ENCODE results near the gene PICK1. TPM values are rescaled to one million over a fixed set of nuclear protein-coding genes. Genes with fewer than 3 reads are reported as not detected.

Gene PICK1
- total RNA-seq, 1 donor from 2014 or later, result 53.9 TPM

DNA sequence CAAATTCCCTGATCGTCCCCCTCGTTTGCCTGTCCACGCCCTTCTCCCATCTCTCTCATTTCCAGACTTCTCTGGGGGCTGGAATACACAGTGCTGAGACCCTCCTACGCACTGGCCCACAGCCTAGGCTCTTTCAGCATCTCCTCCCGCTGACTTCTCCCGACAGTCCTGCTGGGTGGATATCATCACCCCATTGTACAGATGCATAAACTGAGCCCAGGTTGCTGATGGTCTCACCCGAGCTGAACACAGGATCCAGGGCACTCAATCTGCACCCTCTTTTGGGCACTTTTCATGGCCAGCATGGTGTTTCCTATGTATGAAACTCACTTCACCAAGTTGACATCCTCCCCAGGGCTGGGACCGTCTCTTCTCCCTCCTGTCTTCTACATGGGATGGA, 31.7 kb upstream of the PICK1 start:
- TF ChIP-seq, protein P1, sequence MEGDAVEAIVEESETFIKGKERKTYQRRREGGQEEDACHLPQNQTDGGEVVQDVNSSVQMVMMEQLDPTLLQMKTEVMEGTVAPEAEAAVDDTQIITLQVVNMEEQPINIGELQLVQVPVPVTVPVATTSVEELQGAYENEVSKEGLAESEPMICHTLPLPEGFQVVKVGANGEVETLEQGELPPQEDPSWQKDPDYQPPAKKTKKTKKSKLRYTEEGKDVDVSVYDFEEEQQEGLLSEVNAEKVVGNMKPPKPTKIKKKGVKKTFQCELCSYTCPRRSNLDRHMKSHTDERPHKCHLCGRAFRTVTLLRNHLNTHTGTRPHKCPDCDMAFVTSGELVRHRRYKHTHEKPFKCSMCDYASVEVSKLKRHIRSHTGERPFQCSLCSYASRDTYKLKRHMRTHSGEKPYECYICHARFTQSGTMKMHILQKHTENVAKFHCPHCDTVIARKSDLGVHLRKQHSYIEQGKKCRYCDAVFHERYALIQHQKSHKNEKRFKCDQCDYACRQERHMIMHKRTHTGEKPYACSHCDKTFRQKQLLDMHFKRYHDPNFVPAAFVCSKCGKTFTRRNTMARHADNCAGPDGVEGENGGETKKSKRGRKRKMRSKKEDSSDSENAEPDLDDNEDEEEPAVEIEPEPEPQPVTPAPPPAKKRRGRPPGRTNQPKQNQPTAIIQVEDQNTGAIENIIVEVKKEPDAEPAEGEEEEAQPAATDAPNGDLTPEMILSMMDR (IDR thresholded peaks at IDR 0.05; ENCODE audit: insufficient read depth, low read length, poor library complexity, severe bottlenecking), result no peak
- no peak overlapping the region for H3K4me3 ChIP-seq (ENCODE audit: low read depth, low read length)
- peaks cover 18% of the 10 kb centered on the region for H3K27me3 ChIP-seq (ENCODE audit: control insufficient read depth, insufficient read depth, low read length)
- no peak for DNase-seq (ENCODE audit: low read depth)
- no peaks in the 10 kb centered on the region for H3K36me3 ChIP-seq (ENCODE audit: control insufficient read depth, insufficient read depth, low read length)

DNA sequence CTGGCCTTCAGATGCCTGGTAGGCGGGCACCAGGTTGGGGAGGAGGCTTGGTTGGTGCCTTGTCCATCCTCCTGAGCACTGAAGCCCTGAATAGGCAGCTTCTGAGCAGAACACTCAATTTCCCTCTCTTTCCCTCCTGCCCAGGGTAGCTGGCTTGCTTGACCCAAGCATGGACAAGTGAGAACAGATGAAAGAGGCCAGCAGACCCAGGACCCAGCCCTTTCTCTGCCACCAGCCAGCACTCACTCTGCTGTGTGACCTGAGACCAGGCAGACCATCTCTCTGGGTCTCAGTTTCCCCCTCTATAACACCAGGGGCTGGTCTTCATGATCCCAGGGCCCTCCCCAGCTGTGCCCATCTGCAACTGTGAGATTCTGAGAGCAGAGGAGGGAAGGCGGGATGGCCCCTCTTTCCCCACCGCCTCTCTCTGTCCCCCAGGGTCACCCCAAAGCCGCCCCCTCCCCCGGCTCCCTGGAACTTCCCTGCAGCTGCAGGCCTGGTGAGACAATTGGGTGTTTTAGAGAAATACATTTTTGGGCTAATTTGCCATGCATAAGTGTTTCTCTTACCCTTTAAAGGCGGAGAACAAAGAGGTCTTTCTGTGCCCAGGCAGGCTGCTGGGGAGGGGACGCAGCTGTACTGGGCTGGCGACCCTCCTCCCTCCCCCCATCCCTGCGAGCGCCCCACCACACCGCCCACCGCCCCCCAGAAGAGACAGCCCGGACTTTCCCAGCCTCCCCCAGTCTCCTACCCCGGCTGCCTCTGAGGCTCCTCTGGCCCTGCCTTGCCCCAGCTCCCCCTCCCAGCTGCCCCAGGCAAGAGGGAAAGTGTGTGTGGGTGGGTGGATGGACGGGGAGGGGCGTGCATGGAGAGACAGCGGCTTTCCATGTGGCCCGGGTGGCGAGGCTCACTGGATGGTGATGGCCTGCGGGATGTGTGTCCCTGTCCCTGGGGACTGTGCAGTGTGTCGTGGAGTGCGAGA, 30.8 kb upstream of the PICK1 start:
- DNase-seq (ENCODE audit: low read depth), result no peak
- Histone ChIP-seq H3K27me3 (ENCODE audit: control insufficient read depth, insufficient read depth, low read length) (peaks cover 18% of the 10 kb centered on the region), H3K4me3 (ENCODE audit: low read depth, low read length) (no peak overlapping the region), H3K36me3 (ENCODE audit: control insufficient read depth, insufficient read depth, low read length) (no peaks in the 10 kb centered on the region)
- TF ChIP-seq, protein P1 (IDR thresholded peaks at IDR 0.05; ENCODE audit: insufficient read depth, low read length, poor library complexity, severe bottlenecking), result no peak

DNA sequence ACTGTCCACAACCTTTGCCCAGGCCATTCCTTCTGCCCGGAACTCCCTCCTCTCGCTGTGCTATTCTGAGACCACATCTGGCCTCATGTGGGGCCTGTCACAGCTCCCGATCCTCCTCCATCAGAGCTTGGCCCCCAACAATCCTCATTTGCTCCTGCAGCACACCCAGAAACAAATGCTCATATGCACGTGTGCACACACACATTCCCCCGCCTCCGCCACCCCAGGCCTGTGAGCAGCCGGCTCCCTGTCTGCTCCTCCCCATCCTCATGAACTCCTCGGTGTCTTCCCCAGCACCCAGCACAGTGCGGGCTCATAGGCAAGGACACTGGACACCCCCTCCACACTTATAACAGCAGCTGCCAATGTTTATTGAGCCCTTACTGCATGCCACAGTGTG, 29.7 kb upstream of the PICK1 start:
- peaks cover 18% of the 10 kb centered on the region for H3K27me3 ChIP-seq (ENCODE audit: control insufficient read depth, insufficient read depth, low read length)
- TF ChIP-seq, protein P1 (IDR thresholded peaks at IDR 0.05; ENCODE audit: insufficient read depth, low read length, poor library complexity, severe bottlenecking), result no peak
- no peak overlapping the region for H3K4me3 ChIP-seq (ENCODE audit: low read depth, low read length)

DNA sequence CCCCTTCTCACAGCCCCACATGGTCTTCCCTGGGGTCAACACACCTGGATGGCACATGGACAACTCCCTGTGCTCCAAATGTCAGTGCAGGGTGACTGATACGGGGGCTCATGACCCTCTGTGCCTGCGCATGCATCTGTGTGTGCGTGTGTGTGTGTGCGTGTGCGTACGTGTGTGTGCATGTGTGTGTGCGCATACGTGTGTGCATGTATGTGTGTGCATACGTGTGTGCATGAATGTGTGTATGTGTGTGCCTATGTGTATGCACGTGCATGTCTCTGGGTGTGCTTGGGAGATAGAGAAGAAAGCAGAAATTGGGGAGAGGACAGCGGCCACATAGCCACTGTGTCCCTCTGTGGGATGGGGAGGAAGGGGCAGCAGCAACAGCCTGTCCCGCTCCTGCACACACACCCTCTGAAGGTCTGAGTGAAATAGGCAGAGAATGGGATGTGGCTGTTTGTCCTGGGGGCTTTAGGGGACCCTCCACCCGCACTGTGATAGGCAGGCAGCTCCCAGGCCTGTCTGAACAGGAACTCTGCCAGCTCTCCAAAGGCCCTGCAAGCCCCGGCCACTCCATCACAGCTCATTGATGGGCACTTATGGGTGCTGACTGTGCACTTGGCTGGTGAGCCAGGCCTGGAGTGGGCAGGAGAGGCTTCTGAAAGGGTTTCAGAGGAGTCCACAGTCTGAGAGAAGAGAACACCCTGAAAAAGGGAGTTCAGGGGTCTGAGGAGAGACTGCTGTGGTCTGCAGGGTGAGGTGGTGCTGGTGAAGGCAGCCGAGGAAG, 28.7 kb upstream of the PICK1 start:
- H3K27me3 ChIP-seq (ENCODE audit: control insufficient read depth, insufficient read depth, low read length), result peaks cover 18% of the 10 kb centered on the region
- DNase-seq (ENCODE audit: low read depth), result no peak
- no peaks in the 10 kb centered on the region for H3K36me3 ChIP-seq (ENCODE audit: control insufficient read depth, insufficient read depth, low read length)
- no peak overlapping the region for H3K4me3 ChIP-seq (ENCODE audit: low read depth, low read length)
- TF ChIP-seq, protein P1 (IDR thresholded peaks at IDR 0.05; ENCODE audit: insufficient read depth, low read length, poor library complexity, severe bottlenecking), result no peak

More for the DNA sequence above, 29.7 kb upstream of the PICK1 start:
- DNase-seq (ENCODE audit: low read depth), result no peak
- no peaks in the 10 kb centered on the region for H3K36me3 ChIP-seq (ENCODE audit: control insufficient read depth, insufficient read depth, low read length)

DNA sequence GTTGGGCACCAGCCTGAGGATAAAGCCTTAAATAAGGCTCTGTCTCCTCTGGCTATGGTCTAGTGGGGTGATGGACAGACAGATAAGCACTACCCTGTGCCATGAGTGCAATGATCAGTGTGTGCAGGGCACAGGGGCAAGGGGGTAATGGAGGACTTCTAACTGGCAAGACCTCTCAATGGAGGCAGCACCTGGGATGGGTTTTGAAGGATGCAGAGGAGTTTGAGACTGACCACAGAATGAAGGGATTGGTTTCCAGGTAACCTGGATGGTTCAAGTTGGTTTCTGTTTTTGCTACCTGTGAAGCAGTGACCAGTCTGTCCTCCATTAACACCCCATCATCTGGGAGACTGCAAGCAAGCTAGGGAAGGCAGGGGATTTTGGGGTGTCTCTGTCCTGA, 27.8 kb upstream of the PICK1 start:
- DNase-seq (ENCODE audit: low read depth), result no peak
- TF ChIP-seq, protein P1 (IDR thresholded peaks at IDR 0.05; ENCODE audit: insufficient read depth, low read length, poor library complexity, severe bottlenecking), result no peak
- no peak overlapping the region for H3K4me3 ChIP-seq (ENCODE audit: low read depth, low read length)
- no peaks in the 10 kb centered on the region for H3K36me3 ChIP-seq (ENCODE audit: control insufficient read depth, insufficient read depth, low read length)
- H3K27me3 ChIP-seq (ENCODE audit: control insufficient read depth, insufficient read depth, low read length), result peaks cover 17% of the 10 kb centered on the region

Measured in kidney epithelial cell (primary cell).